Fibroblast of skin of left quadriceps (primary cell): ENCODE results near the gene FBP2.

Experiments used
- DNase-seq, 2 experiments: peaks; one replicate each; pipeline ENCODE4 v3.0.0-alpha.2; 2013; ENCODE audit warnings: low read depth in 2 of 2

Gene FBP2

DNA sequence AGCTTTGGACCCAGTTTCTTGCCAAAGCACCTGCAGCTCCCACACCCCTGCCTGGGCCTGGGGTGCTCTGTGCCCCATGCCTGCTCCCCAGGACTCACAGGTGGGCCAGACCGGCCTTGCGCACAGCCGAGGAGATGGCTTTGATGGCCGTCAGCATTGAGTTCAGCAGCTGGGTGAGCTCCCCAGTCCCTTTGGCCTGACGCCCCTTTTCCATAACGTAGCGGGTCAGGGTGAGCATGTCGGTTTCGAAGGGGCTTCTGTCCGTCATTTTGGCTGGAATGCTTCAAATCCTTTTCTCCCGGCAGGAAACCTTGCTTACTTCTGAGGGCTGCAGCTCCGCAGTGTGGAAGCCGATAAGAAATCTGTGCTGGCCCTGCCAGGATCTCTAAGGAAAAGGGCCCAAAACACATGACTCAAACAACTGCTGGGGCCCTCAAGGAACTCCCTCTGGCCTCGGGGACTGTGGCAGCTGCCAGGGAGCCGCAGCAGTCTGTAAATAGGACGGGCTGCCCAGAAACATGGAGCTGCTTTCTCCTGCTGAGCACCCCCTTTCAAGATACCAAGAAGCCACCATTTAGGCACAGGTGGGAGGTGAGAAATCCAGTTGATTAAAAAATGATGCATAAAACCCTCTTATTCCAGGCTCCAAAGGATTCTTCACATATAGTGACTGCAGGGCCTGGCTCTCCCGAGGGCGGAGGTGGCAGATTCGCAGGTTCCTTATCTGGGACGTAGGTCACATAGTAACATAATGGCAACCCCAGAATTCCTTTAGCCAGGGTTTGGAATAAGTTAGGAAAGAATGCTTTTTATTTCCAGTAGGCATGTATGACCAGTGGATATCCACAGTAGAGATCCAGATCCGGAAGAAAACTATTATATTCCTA, at the start of gene FBP2:
TSS of gene FBP2 (minus strand) at position 366 of the 887 bp plus-strand sequence. CDS start at position 268, 98 bp downstream.
- DNase-seq, result no peak

DNA sequence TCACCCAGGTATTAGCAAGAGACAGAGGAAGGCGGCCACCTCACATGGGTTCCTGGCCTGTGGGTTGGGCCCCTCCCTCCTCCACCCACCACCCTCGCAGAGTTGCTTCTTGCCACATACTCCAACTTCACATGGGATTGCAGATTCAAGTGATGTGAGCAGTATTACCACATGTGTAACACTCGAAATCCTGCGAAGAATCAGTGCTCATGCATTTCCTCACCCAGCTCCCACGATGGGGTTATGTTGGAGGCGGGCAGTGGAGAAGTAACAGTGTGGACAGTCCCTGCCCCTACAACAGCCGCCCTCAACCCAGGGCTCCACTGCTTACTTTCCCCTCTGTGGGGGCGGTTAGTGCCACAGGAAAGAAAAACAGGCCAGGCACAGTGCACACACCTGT, 49.6 kb upstream of the FBP2 start:
- no peak for DNase-seq

DNA sequence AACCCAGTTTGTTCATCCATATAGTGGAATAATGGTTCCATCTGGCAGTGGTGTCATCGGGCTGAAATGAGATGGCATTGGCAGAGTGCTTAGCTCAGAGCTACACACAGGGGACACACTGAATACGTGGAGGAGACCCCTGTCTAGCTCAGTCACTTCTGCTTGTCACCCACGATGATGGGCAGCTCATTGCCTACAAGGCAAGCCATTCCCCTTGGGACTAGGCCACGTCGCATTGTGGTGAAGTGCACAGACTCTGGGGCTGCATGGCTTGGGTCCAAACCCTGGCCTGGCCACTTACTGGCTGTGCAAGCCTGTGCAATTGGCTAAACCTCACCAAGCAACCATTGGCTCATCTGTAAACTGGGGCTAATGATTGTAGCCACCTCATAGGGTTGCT, 48.9 kb upstream of the FBP2 start:
- no peak for DNase-seq

DNA sequence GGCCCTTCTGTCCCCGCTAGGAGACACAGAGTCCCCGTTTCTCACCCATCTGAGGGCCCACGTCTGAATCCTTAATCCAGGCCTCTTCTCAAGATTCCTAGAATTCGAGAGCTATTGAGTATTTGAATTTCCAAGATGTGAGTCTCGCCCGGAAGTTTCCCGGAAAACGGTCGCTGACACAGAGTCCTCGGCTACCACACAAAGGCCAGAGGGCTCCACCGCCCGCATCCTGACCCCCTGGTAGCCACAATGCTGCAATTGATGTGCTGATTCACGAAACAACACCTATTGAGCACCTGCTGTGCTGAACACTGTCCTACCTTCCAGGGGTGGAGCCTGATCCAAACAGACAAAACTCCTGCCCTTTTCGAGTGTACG, 46.4 kb upstream of the FBP2 start:
- DNase-seq, result no peak

DNA sequence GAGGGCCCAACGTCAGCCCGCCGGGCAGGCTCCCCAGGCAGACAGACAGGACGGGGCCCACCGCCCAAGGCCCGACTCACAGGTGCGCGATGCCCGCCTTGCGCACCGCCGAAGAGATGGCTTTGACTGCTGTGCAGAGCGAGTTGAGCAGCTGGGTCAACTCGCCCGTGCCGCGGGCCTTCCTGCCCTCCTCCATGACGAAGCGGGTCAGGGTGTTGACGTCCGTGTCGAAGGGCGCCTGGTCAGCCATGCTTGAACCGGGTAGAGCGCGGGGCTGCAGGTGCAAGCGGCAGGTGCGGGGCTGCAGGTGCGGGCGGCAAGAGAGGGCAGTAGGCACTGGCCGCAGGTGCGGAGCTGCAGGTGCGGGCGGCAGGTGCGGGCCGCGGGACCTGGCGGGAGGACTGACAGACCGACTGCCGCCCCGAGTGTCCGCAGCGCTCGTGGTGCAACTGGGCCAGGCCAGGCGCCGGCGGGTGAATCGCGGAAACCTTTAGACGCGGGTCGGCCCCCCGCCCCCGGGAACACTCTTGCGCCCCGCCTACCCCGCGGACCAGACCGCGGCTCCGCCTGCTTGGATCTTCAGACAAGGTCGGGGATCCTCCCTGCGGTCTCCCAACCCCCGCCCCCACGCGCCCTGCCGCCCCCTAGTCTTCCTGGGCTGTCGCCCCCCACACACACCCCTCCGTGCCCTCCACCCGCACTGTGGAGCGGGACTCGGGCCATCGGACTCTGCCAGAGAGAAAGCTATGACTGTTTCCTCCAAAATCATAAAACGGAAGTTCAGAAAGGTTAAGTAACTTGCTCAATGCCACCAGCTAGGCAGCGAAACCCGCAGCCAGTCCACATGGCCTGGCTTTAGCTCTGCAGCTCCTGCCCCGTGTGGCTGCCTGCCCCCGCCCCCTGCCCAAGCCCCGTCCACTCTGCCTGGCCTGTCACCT, 45.7 kb upstream of the FBP2 start, which contains the start of gene FBP1:
TSS of gene FBP1 (minus strand) at position 458 of the 938 bp plus-strand sequence. CDS start at position 250, 208 bp downstream.
- DNase-seq, result no peak

DNA sequence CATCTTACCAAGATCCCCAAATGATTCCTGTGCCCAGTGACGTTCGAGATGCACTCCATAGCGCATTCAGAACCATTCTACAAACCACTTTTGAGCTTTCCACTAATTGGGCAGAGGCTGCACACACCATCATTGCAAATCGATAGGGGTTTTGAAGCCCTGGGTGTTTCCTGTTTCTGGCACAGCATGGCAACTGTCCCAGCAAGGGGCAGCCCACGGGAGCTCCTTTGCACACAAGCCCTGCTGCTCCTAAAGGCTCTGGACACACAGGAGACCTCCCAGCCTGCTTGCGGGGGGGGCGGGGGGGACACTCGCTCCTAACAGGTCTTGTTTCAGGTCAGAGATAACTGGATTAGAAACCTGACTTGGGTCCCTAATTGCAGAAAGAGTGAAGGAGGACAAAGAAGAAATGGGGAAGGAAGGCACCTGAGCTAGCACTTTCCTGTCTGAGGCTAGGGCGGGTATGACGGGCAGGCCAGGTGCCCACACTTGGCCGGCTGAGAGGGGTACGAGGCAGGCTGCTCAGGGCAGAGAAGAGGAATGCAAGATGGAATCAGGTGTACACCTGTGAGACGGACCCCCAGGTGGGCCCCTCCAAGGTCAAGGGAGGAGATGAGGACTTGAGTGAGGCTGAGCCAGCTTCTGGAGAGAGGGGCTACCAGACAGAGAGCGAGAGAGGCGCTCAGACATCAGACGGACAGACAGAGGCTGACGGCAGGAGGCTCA, 44.9 kb upstream of the FBP2 start:
- DNase-seq, result no peak

DNA sequence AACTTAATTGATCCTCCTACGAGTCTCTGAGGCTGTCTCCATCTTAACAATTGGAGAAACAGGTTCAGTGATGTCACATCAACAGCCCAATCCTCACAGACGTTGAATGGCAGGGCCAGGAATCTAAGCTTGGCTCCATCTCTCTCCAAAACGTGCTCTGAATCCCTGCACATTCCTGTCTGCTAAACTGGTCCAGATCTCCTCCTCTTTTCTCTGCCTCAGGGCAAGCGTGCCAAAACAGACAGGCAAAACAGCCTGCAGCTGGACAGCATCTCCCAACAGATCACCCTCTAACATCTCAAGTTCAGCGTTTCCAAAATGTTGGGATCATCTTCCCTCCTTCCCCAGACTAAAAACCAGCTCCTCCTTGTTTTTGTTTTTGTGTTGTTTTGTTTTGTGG, 39.1 kb upstream of the FBP2 start:
- DNase-seq, result no peak

DNA sequence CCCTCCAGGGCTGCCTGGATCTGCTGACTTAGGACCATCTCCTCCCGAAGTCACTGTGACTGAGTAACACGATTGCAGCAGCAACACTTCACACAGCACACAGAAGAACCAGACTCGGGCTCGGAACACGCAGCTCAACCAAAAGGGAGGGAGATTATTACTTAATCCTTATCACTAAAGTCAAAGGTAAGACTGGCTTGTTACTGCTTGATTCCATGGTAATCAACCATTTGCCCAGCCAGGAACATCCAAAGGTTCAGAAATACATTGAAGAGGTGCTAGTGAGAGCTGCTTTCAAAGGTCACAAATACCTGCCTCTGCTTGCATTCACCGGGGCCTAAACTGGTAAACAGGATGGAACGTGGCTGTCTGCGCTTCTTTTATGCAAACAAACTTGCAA, 38.0 kb upstream of the FBP2 start:
- no peak for DNase-seq

DNA sequence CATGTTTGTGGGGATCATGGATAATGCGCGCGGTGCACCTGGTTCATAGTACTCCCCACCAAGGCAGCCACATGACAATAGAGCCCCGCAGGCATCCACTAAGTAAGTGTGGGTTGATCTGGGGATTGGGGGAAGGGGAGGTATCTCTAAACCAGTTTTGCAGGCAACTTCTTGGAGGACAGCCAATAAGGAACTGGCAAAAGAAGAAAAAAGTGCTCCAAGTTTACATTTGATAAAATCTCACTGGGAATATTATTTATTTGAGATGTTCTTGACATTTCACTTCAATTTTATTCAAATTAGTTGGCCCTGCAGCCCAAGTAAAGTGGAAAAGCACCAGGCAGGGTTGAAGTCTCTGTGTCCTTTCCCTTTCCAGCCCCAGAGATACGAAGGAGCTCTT, 37.2 kb upstream of the FBP2 start:
- no peak for DNase-seq

DNA sequence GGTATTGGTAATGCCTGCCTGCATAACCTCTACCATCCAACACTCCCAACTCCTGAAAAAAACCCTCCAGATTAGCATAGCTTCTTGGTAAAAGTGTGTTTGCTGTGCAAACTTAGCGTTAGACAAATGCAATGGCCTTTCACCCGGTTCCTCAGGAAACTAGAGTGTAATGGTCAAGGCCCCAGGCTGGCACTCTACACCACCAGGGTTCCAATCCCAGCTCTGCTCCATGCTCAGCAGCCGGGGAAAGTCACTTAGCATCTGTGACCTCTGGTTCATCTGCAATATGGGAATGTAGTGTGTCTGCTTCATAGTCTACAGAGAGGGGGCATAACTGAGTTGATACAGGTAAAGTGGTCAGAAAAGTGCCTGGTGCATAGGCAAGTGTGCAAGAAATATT, 36.7 kb upstream of the FBP2 start:
- no peak for DNase-seq

DNA sequence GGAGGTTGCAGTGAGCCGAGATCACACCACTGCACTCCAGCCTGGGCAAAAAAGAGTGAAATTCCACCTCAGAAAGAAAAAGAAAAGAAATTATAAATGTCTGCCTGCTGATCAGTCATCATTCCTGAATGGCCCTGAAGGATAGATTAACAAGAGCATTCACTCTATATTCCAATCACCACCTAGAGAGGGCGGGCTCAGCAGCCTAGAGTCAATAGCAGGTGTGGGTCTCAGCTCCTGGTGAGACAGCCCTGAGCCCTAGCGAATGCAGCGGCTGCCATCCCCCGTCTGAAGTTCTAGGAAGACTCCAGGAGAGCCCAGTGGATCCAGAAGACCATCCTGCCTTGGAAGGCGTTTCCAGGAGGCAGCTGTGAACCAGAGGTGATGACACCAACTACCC, 33.7 kb upstream of the FBP2 start:
- DNase-seq, result no peak

DNA sequence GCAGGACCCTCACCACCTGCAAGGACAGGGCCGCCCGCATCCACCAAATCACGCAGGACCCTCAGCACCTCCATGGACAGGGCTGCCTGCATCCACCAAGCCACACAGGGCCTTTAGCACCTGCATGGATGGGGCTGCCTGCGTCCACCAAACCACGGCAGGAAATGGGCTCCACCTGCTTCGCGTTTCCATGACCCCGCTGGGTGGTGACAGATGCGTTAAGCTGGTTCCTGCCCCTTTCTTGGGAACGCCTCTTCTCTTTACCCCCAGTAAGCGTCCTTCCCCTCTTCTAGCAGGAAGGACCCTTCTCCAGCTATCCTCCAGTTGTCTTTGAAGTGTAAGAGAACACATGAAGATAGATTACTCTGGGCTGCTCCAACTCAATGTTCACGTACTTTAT, 32.2 kb upstream of the FBP2 start:
- DNase-seq, result no peak

DNA sequence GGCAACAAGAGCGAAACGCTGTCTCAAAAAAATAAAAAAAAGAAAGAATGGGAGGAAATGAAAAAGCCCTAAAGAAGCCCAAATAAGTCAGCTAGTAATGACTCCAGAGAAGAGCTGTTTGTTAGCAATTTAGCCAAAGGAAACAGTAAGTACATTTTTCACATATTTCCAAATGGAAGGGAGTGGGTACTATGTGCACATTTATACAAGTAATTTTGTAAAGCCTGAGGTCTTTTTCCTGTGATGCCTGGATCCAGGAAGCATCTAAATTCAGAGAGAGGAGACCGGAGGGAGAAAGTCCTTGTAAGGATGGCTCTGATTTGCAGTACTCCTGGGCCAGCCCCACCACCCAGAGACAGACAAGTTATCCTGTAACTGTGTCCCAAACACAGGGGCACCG, 31.0 kb upstream of the FBP2 start:
- no peak for DNase-seq

DNA sequence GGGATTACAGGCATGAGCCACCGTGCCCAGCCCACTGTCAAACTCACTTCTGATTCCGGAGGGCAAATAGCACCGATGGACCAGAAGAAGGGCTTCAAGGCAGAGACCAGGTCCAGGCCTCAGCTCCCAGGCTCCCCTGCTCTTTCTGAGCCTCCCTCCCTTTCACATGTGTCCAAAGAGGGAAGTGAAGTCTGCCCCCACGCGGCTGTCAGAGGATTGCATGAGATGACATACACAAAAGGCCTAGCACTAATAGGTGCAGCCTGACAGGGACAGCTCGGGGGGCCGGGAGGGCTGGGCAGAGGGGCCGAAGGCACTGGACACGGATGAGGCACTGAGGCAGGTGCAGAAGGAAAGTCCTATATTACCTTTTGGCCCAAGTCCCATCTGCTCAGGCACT, 29.6 kb upstream of the FBP2 start:
- DNase-seq, result peak in 1 of 2 experiments; percentile 3

DNA sequence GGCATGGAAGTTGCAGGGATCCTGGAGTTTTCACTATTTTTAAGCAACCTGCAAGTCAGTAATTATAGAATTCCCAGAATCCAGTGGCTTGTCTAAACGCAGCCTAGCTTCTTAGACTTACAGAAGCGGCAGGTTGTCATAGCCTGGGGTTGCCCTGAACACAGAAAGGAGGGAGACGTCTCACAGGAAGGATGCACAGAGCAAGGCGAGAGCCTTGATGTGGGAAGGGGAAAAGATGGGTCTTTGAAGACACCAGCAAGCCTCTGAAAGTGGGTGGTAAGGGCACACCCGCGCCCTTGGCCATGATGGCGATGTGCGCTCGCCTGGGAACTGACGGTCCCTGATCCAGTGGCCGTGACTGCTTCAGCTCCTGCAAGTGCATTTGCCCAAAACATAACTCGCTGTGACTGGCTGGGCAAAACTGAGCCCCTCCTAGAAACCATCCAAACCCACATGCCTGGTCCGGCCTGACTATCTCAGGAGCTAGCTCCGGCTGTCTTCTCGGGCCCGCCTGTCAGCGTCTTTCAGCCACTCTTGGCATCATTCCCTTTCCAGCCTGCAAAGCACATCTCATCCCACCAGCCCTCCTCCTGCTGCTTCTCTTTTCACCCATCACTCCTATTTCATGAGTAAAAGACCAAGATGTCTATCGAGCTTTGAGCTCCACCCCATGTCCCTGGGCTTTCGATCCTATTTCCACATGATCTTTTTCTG, 28.6 kb upstream of the FBP2 start:
- DNase-seq, result no peak

DNA sequence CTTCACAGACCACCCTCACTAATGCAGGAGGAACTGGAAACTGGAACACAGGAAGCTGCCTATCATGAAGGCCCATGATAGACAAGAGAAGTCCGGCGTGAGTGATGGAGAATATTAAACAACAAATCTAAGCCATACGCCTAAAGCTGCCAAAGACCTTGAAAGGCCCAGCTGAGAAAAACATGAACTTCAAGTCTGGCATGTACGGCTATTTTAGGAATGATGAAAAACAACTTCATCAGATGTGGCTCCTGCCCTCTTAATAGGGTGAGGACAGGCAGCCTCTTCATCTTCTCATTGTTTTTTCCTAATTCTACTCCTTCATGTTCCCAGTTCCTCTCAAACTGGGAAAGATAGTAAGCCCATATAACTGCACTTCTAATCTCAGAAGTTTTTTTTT, 25.4 kb upstream of the FBP2 start:
- DNase-seq, result no peak

DNA sequence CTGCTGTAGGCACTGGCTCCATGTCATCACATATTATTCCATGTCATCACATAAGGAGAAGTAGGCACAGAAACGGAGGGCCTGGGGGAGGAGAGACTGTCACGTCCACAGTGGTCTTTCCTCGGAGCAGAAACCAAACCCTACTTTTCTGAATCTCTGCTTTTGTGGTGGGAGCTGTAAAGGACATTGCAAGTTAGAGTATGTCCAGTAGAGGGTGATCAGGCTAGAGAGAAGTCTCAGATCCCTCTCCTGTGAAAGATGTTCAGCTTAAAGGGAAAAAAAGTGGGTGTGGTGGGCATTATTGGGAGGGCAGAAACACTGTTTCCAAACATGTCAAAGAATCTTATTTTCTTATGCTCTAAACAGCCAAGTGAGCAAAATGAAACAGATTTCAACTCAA, 19.4 kb upstream of the FBP2 start:
- no peak for DNase-seq

DNA sequence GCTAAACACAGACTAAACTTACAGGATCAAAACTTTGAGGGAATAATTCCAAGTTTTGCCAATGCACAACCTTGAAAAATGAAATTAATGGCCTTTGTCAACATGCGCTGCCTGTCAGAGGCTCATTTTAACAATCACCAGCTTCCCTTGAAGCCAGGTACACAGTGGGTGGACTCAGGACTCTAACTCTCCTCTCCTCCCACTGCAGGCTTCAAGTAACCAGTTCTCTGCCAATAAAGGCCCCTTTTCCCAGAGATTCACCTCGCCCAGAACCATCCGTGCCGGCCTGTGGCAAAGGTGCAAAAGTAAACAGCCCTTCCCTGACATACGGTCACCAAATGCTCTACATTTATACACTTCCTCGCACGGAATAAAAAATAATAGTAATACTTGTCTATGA, 18.4 kb upstream of the FBP2 start:
- no peak for DNase-seq

DNA sequence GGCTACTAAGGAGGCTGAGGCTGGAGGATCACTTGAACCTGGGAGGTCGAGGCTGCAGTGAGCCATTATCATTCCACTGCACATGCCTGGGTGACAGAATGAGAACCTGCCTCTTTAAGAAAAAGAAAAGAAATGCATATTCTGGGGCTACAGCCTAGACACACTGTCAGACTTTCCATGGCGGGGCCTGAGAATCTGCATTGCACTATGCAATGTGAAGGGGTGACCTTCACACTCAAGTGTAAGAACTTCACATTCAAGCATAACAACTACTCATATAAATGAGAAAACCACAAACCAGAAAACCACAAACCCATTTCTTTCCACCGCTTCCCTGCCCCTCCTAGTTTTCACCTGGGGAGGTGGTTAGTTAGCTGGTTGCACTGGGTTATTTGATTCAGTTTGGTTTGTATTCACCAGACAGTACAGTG, 18.0 kb upstream of the FBP2 start:
- DNase-seq, result no peak

DNA sequence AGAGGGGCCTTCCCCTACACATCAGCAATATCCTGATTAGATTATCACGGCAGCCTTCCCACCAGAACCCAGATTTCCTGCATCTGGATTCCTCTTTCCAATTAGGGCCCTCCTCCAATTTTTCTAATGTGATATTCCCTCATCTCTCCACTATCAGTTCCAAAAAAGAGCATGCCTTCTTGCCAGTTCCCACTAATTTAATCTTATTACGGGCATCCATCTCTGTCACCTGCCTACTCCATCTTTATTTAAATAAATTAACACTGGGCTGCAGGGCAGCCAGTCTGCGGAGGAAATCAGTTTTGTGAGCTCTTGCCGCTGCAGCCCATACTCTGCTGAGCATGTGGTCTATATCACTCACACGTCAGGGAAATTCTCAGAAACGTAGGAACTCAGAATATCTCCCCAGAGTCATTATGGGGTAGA, 16.6 kb upstream of the FBP2 start:
- DNase-seq, result no peak

DNA sequence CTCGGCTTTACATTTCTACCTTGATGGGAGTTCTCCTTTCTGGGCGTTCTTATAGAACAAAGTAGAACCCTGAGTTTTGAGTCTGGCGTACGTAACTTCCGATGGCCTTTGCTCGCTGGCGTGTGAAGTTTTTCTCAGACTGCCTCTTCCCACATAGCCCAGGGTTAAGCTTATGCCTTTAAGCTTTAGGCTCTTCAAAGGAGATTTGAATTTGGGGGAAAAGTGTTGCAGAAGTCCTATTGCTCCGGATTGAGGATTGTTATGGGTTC, 13.7 kb upstream of the FBP2 start:
- DNase-seq, result no peak
